ENCODE measurements around the gene ANK2.

ANK2 gene

GRCh38 chr4:113293043-113293560 lies 243.6 kb downstream of the ANK2 start:
- H3K4me1 Mint-ChIP-seq (ENCODE audit: low read depth): no peaks in the 10 kb centered on the region
- no peaks in the 10 kb centered on the region for H3K9me3 Mint-ChIP-seq
- no peak overlapping the region for H3K4me3 Mint-ChIP-seq
- H3K36me3 Mint-ChIP-seq (ENCODE audit: low read depth): no peaks in the 10 kb centered on the region
- H3K27me3 Mint-ChIP-seq: no peaks in the 10 kb centered on the region
- intact Hi-C loops (cut with micrococcal nuclease): no loop called here
- H3K27ac Mint-ChIP-seq: no peak overlapping the region

- no peak overlapping the region for H3K4me3 Mint-ChIP-seq
- H3K9me3 Mint-ChIP-seq: no peaks in the 10 kb centered on the region
- no peak overlapping the region for H3K27ac Mint-ChIP-seq
- no peaks in the 10 kb centered on the region for H3K27me3 Mint-ChIP-seq
- no peaks in the 10 kb centered on the region for H3K36me3 Mint-ChIP-seq (ENCODE audit: low read depth)
- no peaks in the 10 kb centered on the region for H3K4me1 Mint-ChIP-seq (ENCODE audit: low read depth)
- intact Hi-C loops (cut with micrococcal nuclease): no loop called here
Observed at GRCh38 chr4:113293674-113294073, 244.2 kb downstream of the ANK2 start.

DNA sequence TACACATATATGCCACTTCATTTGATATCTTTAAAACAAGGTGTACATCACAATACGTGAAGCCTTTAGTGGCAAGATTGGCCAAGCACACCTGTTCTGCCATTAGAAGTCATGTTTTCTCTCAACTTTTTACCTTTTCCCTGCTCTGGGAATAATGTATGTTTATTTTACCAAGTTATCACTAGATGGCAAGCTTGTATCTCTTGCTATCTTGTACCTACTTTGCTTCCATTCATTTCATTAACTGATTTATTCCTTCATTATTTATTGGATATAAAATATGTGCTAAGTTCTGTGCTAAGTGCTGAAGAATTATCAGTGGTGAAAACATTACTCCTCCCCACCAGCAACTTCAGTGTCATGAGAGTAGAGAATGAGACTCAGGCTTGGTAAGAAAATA lies 245.5 kb downstream of the ANK2 start:
- no peaks in the 10 kb centered on the region for H3K4me1 Mint-ChIP-seq (ENCODE audit: low read depth)
- no peaks in the 10 kb centered on the region for H3K36me3 Mint-ChIP-seq (ENCODE audit: low read depth)
- intact Hi-C loops (cut with micrococcal nuclease): no loop called here
- H3K4me3 Mint-ChIP-seq: no peak overlapping the region
- H3K27me3 Mint-ChIP-seq: no peaks in the 10 kb centered on the region
- no peaks in the 10 kb centered on the region for H3K9me3 Mint-ChIP-seq
- no peak overlapping the region for H3K27ac Mint-ChIP-seq

GRCh38 chr4:113300471-113300928 lies 251.0 kb downstream of the ANK2 start:
- intact Hi-C loops (cut with micrococcal nuclease): no loop called here
- Mint-ChIP-seq H3K27me3 (no peaks in the 10 kb centered on the region), H3K9me3 (no peaks in the 10 kb centered on the region), H3K27ac (no peak overlapping the region), H3K36me3 (ENCODE audit: low read depth) (no peaks in the 10 kb centered on the region), H3K4me3 (no peak overlapping the region), H3K4me1 (ENCODE audit: low read depth) (no peaks in the 10 kb centered on the region)

DNA sequence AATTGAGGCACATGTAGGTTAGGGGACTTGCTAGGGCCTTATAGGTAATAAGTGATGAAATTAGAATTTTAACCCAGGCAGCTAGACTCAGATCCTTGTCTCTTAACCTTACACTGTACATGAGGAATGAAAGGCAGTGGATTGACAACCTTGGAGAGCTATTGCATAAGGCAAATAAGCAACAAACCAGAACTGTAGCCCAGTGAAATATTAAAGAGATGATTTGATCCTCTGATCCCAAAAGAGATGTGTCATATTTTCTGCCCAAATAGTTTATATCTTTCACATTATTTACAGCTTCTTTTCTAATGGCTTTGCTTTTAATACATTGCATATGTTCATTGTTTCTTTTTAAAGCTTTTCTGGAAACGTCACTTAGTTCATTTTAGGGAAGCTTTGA lies 252.6 kb downstream of the ANK2 start:
- H3K4me1 Mint-ChIP-seq (ENCODE audit: low read depth): no peaks in the 10 kb centered on the region
- no peak overlapping the region for H3K4me3 Mint-ChIP-seq
- H3K27me3 Mint-ChIP-seq: no peaks in the 10 kb centered on the region
- intact Hi-C loops (cut with micrococcal nuclease): no loop called here
- H3K36me3 Mint-ChIP-seq (ENCODE audit: low read depth): no peaks in the 10 kb centered on the region
- no peaks in the 10 kb centered on the region for H3K9me3 Mint-ChIP-seq
- no peak overlapping the region for H3K27ac Mint-ChIP-seq

GRCh38 chr4:113303315-113303714 lies 253.9 kb downstream of the ANK2 start:
- H3K4me1 Mint-ChIP-seq (ENCODE audit: low read depth): no peaks in the 10 kb centered on the region
- H3K9me3 Mint-ChIP-seq: no peaks in the 10 kb centered on the region
- no peaks in the 10 kb centered on the region for H3K27me3 Mint-ChIP-seq
- no peak overlapping the region for H3K27ac Mint-ChIP-seq
- no peak overlapping the region for H3K4me3 Mint-ChIP-seq
- no peaks in the 10 kb centered on the region for H3K36me3 Mint-ChIP-seq (ENCODE audit: low read depth)
- intact Hi-C loops (cut with micrococcal nuclease): no loop called here

DNA sequence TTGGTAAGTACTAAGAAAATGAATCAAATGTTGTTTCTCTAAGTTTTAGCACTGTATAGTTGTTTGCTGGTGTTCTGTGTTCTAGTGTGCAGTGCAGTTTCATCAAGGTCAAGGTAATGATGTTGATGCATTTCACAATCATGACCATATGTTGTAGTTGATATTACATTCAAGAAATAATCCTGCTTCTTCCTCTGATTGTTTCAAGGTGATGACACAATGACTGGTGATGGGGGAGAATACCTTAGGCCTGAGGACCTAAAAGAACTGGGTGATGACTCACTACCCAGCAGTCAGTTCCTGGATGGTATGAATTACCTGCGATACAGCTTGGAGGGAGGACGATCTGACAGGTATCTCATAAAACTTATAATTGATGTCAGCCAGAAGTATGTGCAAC lies 261.6 kb downstream of the ANK2 start:
- no peaks in the 10 kb centered on the region for H3K4me1 Mint-ChIP-seq (ENCODE audit: low read depth)
- H3K27ac Mint-ChIP-seq: no peak overlapping the region
- no peaks in the 10 kb centered on the region for H3K27me3 Mint-ChIP-seq
- intact Hi-C loops (cut with micrococcal nuclease): no loop called here
- no peaks in the 10 kb centered on the region for H3K36me3 Mint-ChIP-seq (ENCODE audit: low read depth)
- no peak overlapping the region for H3K4me3 Mint-ChIP-seq
- no peaks in the 10 kb centered on the region for H3K9me3 Mint-ChIP-seq

DNA sequence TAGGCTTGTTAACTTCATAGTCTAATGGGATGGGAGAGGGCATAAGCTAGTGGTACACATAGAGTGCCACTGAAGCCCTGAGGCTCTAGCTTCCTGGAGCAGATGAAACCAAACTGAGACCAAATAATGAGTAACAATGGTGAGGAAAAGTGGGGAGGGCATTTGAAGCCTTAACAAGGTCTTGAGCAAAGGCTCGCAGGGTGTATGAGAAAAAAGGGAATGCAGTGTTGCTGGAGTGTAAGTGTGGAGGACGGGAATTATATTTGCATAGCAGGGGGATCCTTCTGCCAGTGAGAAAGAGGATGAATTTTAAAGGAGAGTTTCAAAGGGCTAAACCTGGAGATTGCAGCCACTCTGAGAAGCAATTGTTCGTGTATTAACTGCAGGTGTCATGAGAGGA lies 263.1 kb downstream of the ANK2 start:
- H3K36me3 Mint-ChIP-seq (ENCODE audit: low read depth): no peaks in the 10 kb centered on the region
- H3K4me3 Mint-ChIP-seq: no peak overlapping the region

DNA sequence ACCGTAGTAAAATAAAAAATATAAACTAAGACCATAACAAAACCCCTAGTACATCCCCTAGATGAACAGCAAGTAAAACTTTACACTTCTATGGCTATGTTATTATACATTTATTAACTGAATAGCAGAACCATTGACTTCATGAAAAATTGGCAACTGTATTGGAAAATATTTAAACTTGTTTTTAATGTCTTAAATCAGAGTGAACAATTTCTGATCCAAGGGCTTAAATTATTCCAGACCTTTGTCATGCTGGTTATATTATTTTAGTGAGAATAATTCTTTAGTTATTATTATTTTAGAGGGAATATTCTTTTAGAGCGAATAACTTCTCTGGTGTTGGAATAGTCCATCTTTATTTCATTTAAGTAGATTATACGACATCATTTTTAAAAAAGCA lies 265.0 kb downstream of the ANK2 start:
- no peaks in the 10 kb centered on the region for H3K4me1 Mint-ChIP-seq (ENCODE audit: low read depth)
- intact Hi-C loops (cut with micrococcal nuclease): no loop called here
- no peaks in the 10 kb centered on the region for H3K27me3 Mint-ChIP-seq
- no peaks in the 10 kb centered on the region for H3K9me3 Mint-ChIP-seq
- H3K36me3 Mint-ChIP-seq (ENCODE audit: low read depth): no peaks in the 10 kb centered on the region
- no peak overlapping the region for H3K4me3 Mint-ChIP-seq
- H3K27ac Mint-ChIP-seq: no peak overlapping the region

More for the DNA sequence above, 263.1 kb downstream of the ANK2 start:
- H3K27me3 Mint-ChIP-seq: no peaks in the 10 kb centered on the region
- H3K4me1 Mint-ChIP-seq (ENCODE audit: low read depth): no peaks in the 10 kb centered on the region
- H3K27ac Mint-ChIP-seq: no peak overlapping the region
- intact Hi-C loops (cut with micrococcal nuclease): no loop called here
- no peaks in the 10 kb centered on the region for H3K9me3 Mint-ChIP-seq

- H3K4me3 Mint-ChIP-seq: no peak overlapping the region
- intact Hi-C loops (cut with micrococcal nuclease): no loop called here
- no peaks in the 10 kb centered on the region for H3K9me3 Mint-ChIP-seq
- H3K27ac Mint-ChIP-seq: no peak overlapping the region
- no peaks in the 10 kb centered on the region for H3K27me3 Mint-ChIP-seq
- H3K4me1 Mint-ChIP-seq (ENCODE audit: low read depth): no peaks in the 10 kb centered on the region
- H3K36me3 Mint-ChIP-seq (ENCODE audit: low read depth): no peaks in the 10 kb centered on the region
Observed at GRCh38 chr4:113316879-113317278, 267.4 kb downstream of the ANK2 start.

DNA sequence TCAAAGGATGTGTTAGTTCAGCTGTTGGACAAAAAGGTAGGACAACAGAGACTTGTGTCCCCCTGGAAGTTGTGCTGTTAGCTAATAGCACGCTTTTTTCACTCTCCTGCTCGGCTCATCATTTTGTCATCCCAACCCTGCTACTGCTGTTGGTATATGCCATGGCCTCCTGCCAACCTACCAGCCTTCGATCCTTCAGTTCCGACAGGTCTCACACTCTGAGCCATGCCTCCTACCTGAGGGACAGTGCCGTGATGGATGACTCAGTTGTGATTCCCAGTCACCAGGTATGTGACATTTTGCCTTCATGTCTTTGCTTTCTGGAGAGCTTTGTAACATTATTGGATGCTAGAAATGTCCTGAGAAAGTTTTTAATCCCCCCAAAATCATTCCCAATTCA lies 268.1 kb downstream of the ANK2 start:
- intact Hi-C loops (cut with micrococcal nuclease): no loop called here
- Mint-ChIP-seq H3K27me3 (no peaks in the 10 kb centered on the region), H3K4me1 (ENCODE audit: low read depth) (no peaks in the 10 kb centered on the region)

GRCh38 chr4:113322736-113323135 lies 273.3 kb downstream of the ANK2 start:
- Mint-ChIP-seq H3K4me3 (no peak overlapping the region), H3K36me3 (ENCODE audit: low read depth) (no peaks in the 10 kb centered on the region), H3K9me3 (no peaks in the 10 kb centered on the region), H3K27ac (no peak overlapping the region), H3K4me1 (ENCODE audit: low read depth) (no peaks in the 10 kb centered on the region), H3K27me3 (no peaks in the 10 kb centered on the region)
- intact Hi-C loops (cut with micrococcal nuclease): no loop called here

More for the DNA sequence above, 268.1 kb downstream of the ANK2 start:
- H3K27ac Mint-ChIP-seq: no peak overlapping the region
- no peaks in the 10 kb centered on the region for H3K9me3 Mint-ChIP-seq
- H3K4me3 Mint-ChIP-seq: no peak overlapping the region
- H3K36me3 Mint-ChIP-seq (ENCODE audit: low read depth): no peaks in the 10 kb centered on the region

DNA sequence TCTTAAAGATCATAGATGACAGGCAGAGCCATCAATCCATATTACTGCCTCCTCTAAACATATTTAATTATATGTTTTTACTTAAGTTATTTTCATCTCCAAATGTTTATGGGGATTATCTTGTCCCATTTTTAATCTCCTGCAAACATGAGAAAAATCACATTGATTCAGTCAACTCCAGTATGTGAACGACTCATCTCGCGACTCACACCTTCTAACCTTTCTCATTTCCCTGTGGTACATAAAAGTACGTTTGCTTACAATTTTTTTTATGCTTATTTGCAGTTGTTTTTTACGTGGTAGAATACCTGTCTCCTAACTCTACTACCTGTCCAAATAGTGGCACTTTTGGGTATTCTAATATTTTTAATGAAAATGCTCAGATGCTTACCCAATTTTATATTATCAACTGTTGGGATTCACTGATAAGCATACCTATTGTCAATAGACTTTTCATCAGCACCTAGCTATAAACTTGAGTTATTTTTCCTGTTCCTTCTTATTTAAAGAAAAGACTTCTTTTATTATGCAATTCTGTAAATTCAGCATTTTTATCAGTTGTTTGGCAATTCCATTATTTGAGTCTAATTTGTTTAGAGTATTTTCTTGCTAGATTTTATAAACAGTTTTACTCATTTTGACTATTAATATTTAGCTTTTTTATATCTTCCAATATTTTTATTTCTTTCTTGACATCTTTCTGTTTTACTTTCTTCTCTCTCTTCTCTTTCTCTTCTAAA lies 276.6 kb downstream of the ANK2 start:
- Mint-ChIP-seq H3K27me3 (no peaks in the 10 kb centered on the region), H3K9me3 (no peaks in the 10 kb centered on the region), H3K36me3 (ENCODE audit: low read depth) (no peaks in the 10 kb centered on the region), H3K4me3 (no peak overlapping the region), H3K4me1 (ENCODE audit: low read depth) (no peaks in the 10 kb centered on the region), H3K27ac (no peak overlapping the region)
- intact Hi-C loops (cut with micrococcal nuclease): no loop called here

DNA sequence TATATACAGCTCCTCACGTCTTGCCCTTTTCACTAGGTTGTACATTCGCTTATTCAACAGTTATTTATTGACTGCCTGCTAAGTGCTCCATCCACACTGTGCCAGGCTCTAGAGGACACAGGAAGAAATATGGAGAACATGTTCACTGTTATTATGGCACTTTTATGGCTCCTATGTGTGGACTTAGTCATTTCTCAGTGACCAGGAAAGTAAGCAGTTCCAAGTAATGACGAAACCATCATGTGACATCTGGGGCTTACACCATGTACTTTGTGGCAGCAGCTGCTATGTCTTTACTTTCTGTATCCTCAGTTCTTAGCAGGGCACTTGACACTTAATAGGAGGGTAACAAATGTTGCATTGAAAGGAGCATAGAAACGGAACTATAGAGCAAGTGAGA lies 278.0 kb downstream of the ANK2 start:
- H3K27ac Mint-ChIP-seq: no peak overlapping the region

GRCh38 chr4:113328514-113328913 lies 279.1 kb downstream of the ANK2 start:
- H3K36me3 Mint-ChIP-seq (ENCODE audit: low read depth): no peaks in the 10 kb centered on the region
- H3K9me3 Mint-ChIP-seq: no peaks in the 10 kb centered on the region
- H3K27me3 Mint-ChIP-seq: no peaks in the 10 kb centered on the region
- no peak overlapping the region for H3K4me3 Mint-ChIP-seq
- no peaks in the 10 kb centered on the region for H3K4me1 Mint-ChIP-seq (ENCODE audit: low read depth)
- intact Hi-C loops (cut with micrococcal nuclease): no loop called here
- H3K27ac Mint-ChIP-seq: no peak overlapping the region

More for the DNA sequence above, 278.0 kb downstream of the ANK2 start:
- H3K4me1 Mint-ChIP-seq (ENCODE audit: low read depth): no peaks in the 10 kb centered on the region
- no peaks in the 10 kb centered on the region for H3K36me3 Mint-ChIP-seq (ENCODE audit: low read depth)
- intact Hi-C loops (cut with micrococcal nuclease): no loop called here
- no peak overlapping the region for H3K4me3 Mint-ChIP-seq
- no peaks in the 10 kb centered on the region for H3K27me3 Mint-ChIP-seq
- H3K9me3 Mint-ChIP-seq: no peaks in the 10 kb centered on the region

All from dendritic cell treated with granulocyte-macrophage colony-stimulating factor and Interleukin-4, amounts not matched to agents 40 ng/mL and 50 ng/mL, for 4 days (primary cell).